GM23338 (cell line): ENCODE data around the gene CEP57. TPM values are rescaled to one million over a fixed set of nuclear protein-coding genes. Genes with fewer than 3 reads are reported as not detected.

Experiments used
- ATAC-seq: fragments of 200-7000 bp; cut with Tn5 transposase; 3 replicates; pipeline ENCODE4 v1.9.1; 2020
- DNase-seq: peaks from one replicate; pipeline ENCODE4 v3.0.0-alpha.2; 2015; ENCODE audit warnings: low spot score
- H2AFZ ChIP-seq: fragments of 200-600 bp; sonication (generic); 2 replicates; pipeline ENCODE4 v1.8.0; 2016; ENCODE audit warnings: antibody characterized with exemption, mild to moderate bottlenecking, moderate library complexity
- H3F3A ChIP-seq: fragments of 200-600 bp; sonication (generic); replicated peaks from 2 replicates; pipeline ENCODE4 v1.8.0; 2017; ENCODE audit warnings: antibody characterized with exemption, mixed run types, low read depth
- H3K27ac ChIP-seq: fragments of 200-600 bp; sonication (generic); 2 replicates; pipeline ENCODE4 v1.6.1; 2016; ENCODE audit warnings: low read depth
- H3K27me3 ChIP-seq: fragments of 200-600 bp; sonication (generic); 2 replicates; pipeline ENCODE4 v1.8.0; 2016; ENCODE audit warnings: mild to moderate bottlenecking, mixed run types, moderate library complexity; ENCODE audit not compliant: insufficient read depth
- H3K36me3 ChIP-seq: fragments of 200-600 bp; sonication (generic); 2 replicates; pipeline ENCODE4 v1.8.0; 2016; ENCODE audit warnings: mild to moderate bottlenecking; ENCODE audit not compliant: insufficient read depth
- H3K4me1 ChIP-seq: fragments of 200-600 bp; sonication (generic); 2 replicates; pipeline ENCODE4 v1.8.0; 2016; ENCODE audit warnings: mild to moderate bottlenecking, moderate library complexity; ENCODE audit not compliant: insufficient read depth
- H3K4me2 ChIP-seq: fragments of 200-600 bp; sonication (generic); 2 replicates; pipeline ENCODE4 v1.7.1; 2017; ENCODE audit warnings: mixed run types
- H3K4me3 ChIP-seq: fragments of 200-600 bp; sonication (generic); 2 replicates; pipeline ENCODE4 v1.6.1; 2016; ENCODE audit warnings: mixed run types
- H3K79me2 ChIP-seq: fragments of 200-600 bp; sonication (generic); replicated peaks from 2 replicates; pipeline ENCODE4 v1.8.0; 2017; ENCODE audit warnings: mild to moderate bottlenecking; ENCODE audit not compliant: insufficient read depth
- H3K9me2 ChIP-seq: fragments of 200-600 bp; sonication (generic); 2 replicates; pipeline ENCODE4 v1.8.0; 2017; ENCODE audit not compliant: insufficient read depth
- H4K20me1 ChIP-seq: fragments of 200-600 bp; sonication (generic); replicated peaks from 2 replicates; pipeline ENCODE4 v1.8.0; 2017; ENCODE audit warnings: mild to moderate bottlenecking; ENCODE audit not compliant: insufficient read depth
- H3K27ac Mint-ChIP-seq: 2 replicates; pipeline ENCODE4 v1.8.0; 2020; ENCODE audit warnings: inconsistent platforms, mild to moderate bottlenecking, moderate library complexity, mixed read lengths
- H3K27me3 Mint-ChIP-seq: 3 replicates; pipeline ENCODE4 v1.8.0; 2022; ENCODE audit warnings: low read depth, mild to moderate bottlenecking, moderate library complexity, mixed read lengths, inconsistent platforms; ENCODE audit not compliant: insufficient read depth, poor library complexity
- H3K36me3 Mint-ChIP-seq: 3 replicates; pipeline ENCODE4 v1.8.0; 2021; ENCODE audit warnings: low read depth, mild to moderate bottlenecking, inconsistent platforms, moderate library complexity, mixed read lengths
- H3K4me1 Mint-ChIP-seq: 3 replicates; pipeline ENCODE4 v1.8.0; 2020; ENCODE audit warnings: mild to moderate bottlenecking, inconsistent platforms, mixed read lengths
- H3K4me3 Mint-ChIP-seq: 3 replicates; pipeline ENCODE4 v1.8.0; 2021; ENCODE audit warnings: moderate library complexity, mild to moderate bottlenecking, inconsistent platforms, mixed read lengths
- H3K9me3 Mint-ChIP-seq: 3 replicates; pipeline ENCODE4 v1.8.0; 2020; ENCODE audit warnings: moderate library complexity, mild to moderate bottlenecking, inconsistent platforms, mixed read lengths
- CREB1 ChIP-seq: fragments of 250-450 bp; sonication (Bioruptor Pico); IDR thresholded peaks from 2 replicates; pipeline ENCODE4 v1.5.0; 2020; ENCODE audit warnings: low read depth, mild to moderate bottlenecking, moderate library complexity
- CTCF ChIP-seq, 2 experiments: fragments of 200-600 bp in 1 of 2; sonication (generic) in 1 of 2; conservative IDR thresholded peaks; 2 replicates each; pipeline versions ENCODE4 v1.5.1 to v1.6.1; 2016 to 2017; ENCODE audit warnings: antibody characterized with exemption in 2 of 2, low read depth in 2 of 2, mild to moderate bottlenecking in 2 of 2, moderate library complexity in 1 of 2
- EZH2 ChIP-seq: fragments of 200-600 bp; sonication (generic); IDR thresholded peaks from one replicate; pipeline ENCODE4 v1.8.0; 2017; ENCODE audit warnings: antibody characterized with exemption, mild to moderate bottlenecking, low read depth; ENCODE audit not compliant: unreplicated experiment
- EZH2phosphoT487 ChIP-seq: fragments of 200-600 bp; sonication (generic); IDR thresholded peaks from one replicate; pipeline ENCODE4 v1.8.1; 2018; ENCODE audit warnings: antibody characterized with exemption; ENCODE audit not compliant: unreplicated experiment
- JUNB ChIP-seq: IDR thresholded peaks from one replicate; pipeline ENCODE4 v1.6.1; 2016; ENCODE audit warnings: antibody characterized with exemption; ENCODE audit not compliant: unreplicated experiment
- POLR2AphosphoS5 ChIP-seq: IDR thresholded peaks from 2 replicates; pipeline ENCODE4 v1.6.1; 2016; ENCODE audit warnings: antibody characterized with exemption, low read depth
- ZNF114 ChIP-seq: fragments of 250-450 bp; sonication (Bioruptor Pico); IDR thresholded peaks from 2 replicates; pipeline ENCODE4 v1.5.0; 2020; ENCODE audit warnings: mild to moderate bottlenecking, moderate library complexity
- ZNF331 ChIP-seq: fragments of 250-450 bp; sonication (Bioruptor Pico); IDR thresholded peaks from 2 replicates; pipeline ENCODE4 v1.5.0; 2020; ENCODE audit warnings: low read depth, mild to moderate bottlenecking, moderate library complexity
- polyA plus RNA-seq: library from polyadenylated mRNA; unstranded; fragments of >200 nt; fragmentation: Nextera tagmentation; extraction: Ambion mirVana; gene quantifications from 2 replicates; pipeline ENCODE4 v1.2.1, GENCODE V29; 2016
- total RNA-seq: library from RNA; depleted of rRNA; stranded (reverse); fragments of >200 nt; shearing (Covaris generic); gene quantifications from 2 replicates; pipeline ENCODE4 v1.2.3, GENCODE V29; 2014
- TF ChIP-seq, protein P1 (sequence below): fragments of 250-450 bp; sonication (Bioruptor Pico); IDR thresholded peaks from 2 replicates; pipeline ENCODE4 v1.5.0; 2020; ENCODE audit warnings: mild to moderate bottlenecking, moderate library complexity
- TF ChIP-seq, protein P2 (sequence below): IDR thresholded peaks from one replicate; pipeline ENCODE4 v1.6.1; 2018; ENCODE audit warnings: antibody characterized with exemption; ENCODE audit not compliant: unreplicated experiment

The CEP57 gene
- total and polyA plus RNA-seq, 2 experiments from 2014 or later, result 76.2 to 124 TPM

DNA sequence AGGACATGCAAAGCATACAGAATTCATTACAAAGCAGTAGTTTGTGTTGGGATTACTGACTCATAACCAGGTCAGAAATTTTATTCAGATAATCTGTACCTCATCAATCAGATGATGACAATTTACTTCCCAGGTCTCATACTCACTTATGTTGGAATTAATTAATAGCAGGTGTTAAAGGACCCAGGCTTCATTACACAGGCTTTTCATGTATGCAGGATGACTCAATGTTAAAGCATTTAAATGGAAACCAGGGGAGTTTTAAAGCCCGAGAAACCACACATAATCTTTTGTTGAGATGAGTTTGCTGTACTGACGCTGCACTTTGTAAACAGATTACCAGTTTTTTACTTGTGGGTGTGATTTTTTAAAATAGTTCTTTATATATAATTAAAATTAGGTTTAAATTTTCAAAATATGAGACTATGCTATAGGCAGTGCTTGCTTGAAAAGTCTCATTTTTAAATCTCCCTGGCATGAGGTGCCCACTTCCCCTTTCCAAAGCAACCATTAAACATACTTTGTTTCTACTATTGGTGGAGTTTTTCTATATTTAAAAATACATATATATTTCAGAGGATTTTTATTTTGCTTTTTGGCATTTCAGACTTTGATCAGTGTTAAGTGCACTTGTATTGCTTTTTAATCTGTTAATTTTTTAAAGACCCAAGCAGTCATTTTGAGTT is 41.0 kb downstream of the CEP57 start:
- Histone ChIP-seq H3K4me3 (no peak overlapping the region), H3K9me2 (no peaks in the 10 kb centered on the region), H3K36me3 (peaks cover 38% of the 10 kb centered on the region; the same call in 1 of the 2 replicates), H4K20me1 (no peaks in the 10 kb centered on the region; the same call in 1 of the 2 replicates), H3K4me1 (no peaks in the 10 kb centered on the region), H3K4me2 (no peak overlapping the region), H3K27me3 (no peaks in the 10 kb centered on the region), H3K79me2 (no peaks in the 10 kb centered on the region), H2AFZ (no peak overlapping the region), H3F3A (no peaks in the 10 kb centered on the region), H3K27ac (no peak overlapping the region)
- no peak overlapping the region for H3K27ac Mint-ChIP-seq
- no peaks in the 10 kb centered on the region for H3K9me3 Mint-ChIP-seq
- H3K36me3 Mint-ChIP-seq, result peaks cover 49% of the 10 kb centered on the region
- TF ChIP-seq JUNB (no peak), CREB1 (CRISPR knock-in tag) (no peak), CTCF (conservative IDR thresholded peaks at IDR 0.05; ENCODE audit: low read depth in 2 of 2) (no peak)
- H3K27me3 Mint-ChIP-seq, result no peaks in the 10 kb centered on the region
- no peaks in the 10 kb centered on the region for H3K4me1 Mint-ChIP-seq
- DNase-seq, result no peak
- ATAC-seq, result no peak
- no peak overlapping the region for H3K4me3 Mint-ChIP-seq

DNA sequence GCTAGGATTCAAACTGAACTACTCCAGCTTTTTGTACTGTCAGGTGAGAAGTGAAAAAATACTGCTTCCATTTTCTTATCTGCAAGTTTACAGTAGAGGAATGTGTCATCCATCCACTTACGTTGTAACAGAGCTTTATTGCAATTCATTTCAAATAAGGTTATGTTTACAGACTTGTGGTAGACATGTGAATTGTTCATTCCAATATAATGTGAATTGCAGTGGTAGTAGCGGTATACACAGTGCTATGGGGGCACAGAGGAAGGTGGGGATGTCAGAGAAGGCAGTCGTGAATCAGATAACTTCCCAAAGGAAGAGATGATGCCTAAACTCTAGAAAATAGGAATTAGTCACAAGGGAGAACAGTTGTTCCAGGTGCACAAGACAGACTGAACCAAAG is 42.5 kb downstream of the CEP57 start:
- DNase-seq (no peak), ATAC-seq (no peak)
- H2AFZ ChIP-seq, result no peak overlapping the region
- H3K4me2 ChIP-seq, result no peak overlapping the region
- no peaks in the 10 kb centered on the region for H3F3A ChIP-seq
- H3K4me3 ChIP-seq, result no peak overlapping the region
- no peaks in the 10 kb centered on the region for H3K79me2 ChIP-seq
- H3K27me3 ChIP-seq, result no peaks in the 10 kb centered on the region
- Mint-ChIP-seq H3K36me3 (peaks cover 57% of the 10 kb centered on the region), H3K27ac (no peak overlapping the region), H3K9me3 (no peaks in the 10 kb centered on the region), H3K27me3 (no peaks in the 10 kb centered on the region), H3K4me3 (no peak overlapping the region), H3K4me1 (no peaks in the 10 kb centered on the region)
- H3K9me2 ChIP-seq, result no peaks in the 10 kb centered on the region
- peaks cover 38% of the 10 kb centered on the region; the same call in 1 of the 2 replicates for H3K36me3 ChIP-seq
- H4K20me1 ChIP-seq, result no peaks in the 10 kb centered on the region; the same call in 1 of the 2 replicates
- no peaks in the 10 kb centered on the region for H3K4me1 ChIP-seq
- H3K27ac ChIP-seq, result no peak overlapping the region
- TF ChIP-seq ZNF331 (CRISPR knock-in tag) (no peak), ZNF114 (CRISPR knock-in tag) (no peak), EZH2phosphoT487 (no peak), EZH2 (no peak), POLR2AphosphoS5 (no peak)
- TF ChIP-seq, protein P1, sequence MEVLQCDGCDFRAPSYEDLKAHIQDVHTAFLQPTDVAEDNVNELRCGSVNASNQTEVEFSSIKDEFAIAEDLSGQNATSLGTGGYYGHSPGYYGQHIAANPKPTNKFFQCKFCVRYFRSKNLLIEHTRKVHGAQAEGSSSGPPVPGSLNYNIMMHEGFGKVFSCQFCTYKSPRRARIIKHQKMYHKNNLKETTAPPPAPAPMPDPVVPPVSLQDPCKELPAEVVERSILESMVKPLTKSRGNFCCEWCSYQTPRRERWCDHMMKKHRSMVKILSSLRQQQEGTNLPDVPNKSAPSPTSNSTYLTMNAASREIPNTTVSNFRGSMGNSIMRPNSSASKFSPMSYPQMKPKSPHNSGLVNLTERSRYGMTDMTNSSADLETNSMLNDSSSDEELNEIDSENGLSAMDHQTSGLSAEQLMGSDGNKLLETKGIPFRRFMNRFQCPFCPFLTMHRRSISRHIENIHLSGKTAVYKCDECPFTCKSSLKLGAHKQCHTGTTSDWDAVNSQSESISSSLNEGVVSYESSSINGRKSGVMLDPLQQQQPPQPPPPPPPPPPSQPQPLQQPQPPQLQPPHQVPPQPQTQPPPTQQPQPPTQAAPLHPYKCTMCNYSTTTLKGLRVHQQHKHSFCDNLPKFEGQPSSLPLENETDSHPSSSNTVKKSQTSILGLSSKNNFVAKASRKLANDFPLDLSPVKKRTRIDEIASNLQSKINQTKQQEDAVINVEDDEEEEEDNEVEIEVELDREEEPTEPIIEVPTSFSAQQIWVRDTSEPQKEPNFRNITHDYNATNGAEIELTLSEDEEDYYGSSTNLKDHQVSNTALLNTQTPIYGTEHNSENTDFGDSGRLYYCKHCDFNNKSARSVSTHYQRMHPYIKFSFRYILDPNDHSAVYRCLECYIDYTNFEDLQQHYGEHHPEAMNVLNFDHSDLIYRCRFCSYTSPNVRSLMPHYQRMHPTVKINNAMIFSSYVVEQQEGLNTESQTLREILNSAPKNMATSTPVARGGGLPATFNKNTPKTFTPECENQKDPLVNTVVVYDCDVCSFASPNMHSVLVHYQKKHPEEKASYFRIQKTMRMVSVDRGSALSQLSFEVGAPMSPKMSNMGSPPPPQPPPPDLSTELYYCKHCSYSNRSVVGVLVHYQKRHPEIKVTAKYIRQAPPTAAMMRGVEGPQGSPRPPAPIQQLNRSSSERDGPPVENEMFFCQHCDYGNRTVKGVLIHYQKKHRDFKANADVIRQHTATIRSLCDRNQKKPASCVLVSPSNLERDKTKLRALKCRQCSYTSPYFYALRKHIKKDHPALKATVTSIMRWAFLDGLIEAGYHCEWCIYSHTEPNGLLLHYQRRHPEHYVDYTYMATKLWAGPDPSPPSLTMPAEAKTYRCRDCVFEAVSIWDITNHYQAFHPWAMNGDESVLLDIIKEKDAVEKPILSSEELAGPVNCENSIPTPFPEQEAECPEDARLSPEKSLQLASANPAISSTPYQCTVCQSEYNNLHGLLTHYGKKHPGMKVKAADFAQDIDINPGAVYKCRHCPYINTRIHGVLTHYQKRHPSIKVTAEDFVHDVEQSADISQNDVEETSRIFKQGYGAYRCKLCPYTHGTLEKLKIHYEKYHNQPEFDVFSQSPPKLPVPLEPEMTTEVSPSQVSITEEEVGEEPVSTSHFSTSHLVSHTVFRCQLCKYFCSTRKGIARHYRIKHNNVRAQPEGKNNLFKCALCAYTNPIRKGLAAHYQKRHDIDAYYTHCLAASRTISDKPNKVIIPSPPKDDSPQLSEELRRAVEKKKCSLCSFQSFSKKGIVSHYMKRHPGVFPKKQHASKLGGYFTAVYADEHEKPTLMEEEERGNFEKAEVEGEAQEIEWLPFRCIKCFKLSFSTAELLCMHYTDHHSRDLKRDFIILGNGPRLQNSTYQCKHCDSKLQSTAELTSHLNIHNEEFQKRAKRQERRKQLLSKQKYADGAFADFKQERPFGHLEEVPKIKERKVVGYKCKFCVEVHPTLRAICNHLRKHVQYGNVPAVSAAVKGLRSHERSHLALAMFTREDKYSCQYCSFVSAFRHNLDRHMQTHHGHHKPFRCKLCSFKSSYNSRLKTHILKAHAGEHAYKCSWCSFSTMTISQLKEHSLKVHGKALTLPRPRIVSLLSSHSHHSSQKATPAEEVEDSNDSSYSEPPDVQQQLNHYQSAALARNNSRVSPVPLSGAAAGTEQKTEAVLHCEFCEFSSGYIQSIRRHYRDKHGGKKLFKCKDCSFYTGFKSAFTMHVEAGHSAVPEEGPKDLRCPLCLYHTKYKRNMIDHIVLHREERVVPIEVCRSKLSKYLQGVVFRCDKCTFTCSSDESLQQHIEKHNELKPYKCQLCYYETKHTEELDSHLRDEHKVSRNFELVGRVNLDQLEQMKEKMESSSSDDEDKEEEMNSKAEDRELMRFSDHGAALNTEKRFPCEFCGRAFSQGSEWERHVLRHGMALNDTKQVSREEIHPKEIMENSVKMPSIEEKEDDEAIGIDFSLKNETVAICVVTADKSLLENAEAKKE, result no peak
- TF ChIP-seq, protein P2, sequence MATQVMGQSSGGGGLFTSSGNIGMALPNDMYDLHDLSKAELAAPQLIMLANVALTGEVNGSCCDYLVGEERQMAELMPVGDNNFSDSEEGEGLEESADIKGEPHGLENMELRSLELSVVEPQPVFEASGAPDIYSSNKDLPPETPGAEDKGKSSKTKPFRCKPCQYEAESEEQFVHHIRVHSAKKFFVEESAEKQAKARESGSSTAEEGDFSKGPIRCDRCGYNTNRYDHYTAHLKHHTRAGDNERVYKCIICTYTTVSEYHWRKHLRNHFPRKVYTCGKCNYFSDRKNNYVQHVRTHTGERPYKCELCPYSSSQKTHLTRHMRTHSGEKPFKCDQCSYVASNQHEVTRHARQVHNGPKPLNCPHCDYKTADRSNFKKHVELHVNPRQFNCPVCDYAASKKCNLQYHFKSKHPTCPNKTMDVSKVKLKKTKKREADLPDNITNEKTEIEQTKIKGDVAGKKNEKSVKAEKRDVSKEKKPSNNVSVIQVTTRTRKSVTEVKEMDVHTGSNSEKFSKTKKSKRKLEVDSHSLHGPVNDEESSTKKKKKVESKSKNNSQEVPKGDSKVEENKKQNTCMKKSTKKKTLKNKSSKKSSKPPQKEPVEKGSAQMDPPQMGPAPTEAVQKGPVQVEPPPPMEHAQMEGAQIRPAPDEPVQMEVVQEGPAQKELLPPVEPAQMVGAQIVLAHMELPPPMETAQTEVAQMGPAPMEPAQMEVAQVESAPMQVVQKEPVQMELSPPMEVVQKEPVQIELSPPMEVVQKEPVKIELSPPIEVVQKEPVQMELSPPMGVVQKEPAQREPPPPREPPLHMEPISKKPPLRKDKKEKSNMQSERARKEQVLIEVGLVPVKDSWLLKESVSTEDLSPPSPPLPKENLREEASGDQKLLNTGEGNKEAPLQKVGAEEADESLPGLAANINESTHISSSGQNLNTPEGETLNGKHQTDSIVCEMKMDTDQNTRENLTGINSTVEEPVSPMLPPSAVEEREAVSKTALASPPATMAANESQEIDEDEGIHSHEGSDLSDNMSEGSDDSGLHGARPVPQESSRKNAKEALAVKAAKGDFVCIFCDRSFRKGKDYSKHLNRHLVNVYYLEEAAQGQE, result no peak
